PC-9 (cell line): ENCODE measurements around the gene CAMTA1. TPM values are rescaled to one million over a fixed set of nuclear protein-coding genes. Genes with fewer than 3 reads are reported as not detected.

Source experiments
- BruUV-seq: library from RNA; stranded (reverse); fragments of 400-500 nt; replicated peaks from 2 replicates; lab custom pipeline; 2021; lab: Mats Ljungman, UMichigan
- CTCF ChIA-PET: fragments of 300-600 bp; sonication (Branson Sonifier 250); formaldehyde crosslinking; loops from one replicate; lab custom pipeline; 2022; ENCODE audit warnings: antibody characterized with exemption; lab: Charles Lee
- POLR2A ChIA-PET: fragments of 300-600 bp; sonication (Branson Sonifier 250); formaldehyde crosslinking; loops from one replicate; lab custom pipeline; 2022; ENCODE audit warnings: antibody characterized with exemption; ENCODE audit not compliant: unreplicated experiment; lab: Charles Lee
- DNase-seq, 2 experiments: peaks; one replicate each; pipeline versions ENCODE4 v3.0.0 to v3.0.0-alpha.2; 2015 to 2022; ENCODE audit warnings: mixed read lengths in 1 of 2
- H2AFZ ChIP-seq: fragments of 200-600 bp; sonication (generic); 2 replicates; pipeline ENCODE4 v1.8.1; 2017; ENCODE audit warnings: antibody characterized with exemption
- H3F3A ChIP-seq: fragments of 200-600 bp; sonication (generic); 2 replicates; pipeline ENCODE4 v1.8.1; 2017; ENCODE audit warnings: antibody characterized with exemption, mild to moderate bottlenecking, low read depth; ENCODE audit not compliant: insufficient read depth
- H3K27ac ChIP-seq: fragments of 200-600 bp; sonication (generic); 2 replicates; pipeline ENCODE4 v1.6.1; 2016; ENCODE audit warnings: mixed run types
- H3K27me3 ChIP-seq: fragments of 200-600 bp; sonication (generic); 2 replicates; pipeline ENCODE4 v1.6.1; 2016; ENCODE audit warnings: low read depth, mixed run types; ENCODE audit not compliant: insufficient read depth
- H3K36me3 ChIP-seq: fragments of 200-600 bp; sonication (generic); 2 replicates; pipeline ENCODE4 v1.6.1; 2016; ENCODE audit warnings: low read depth, mixed run types
- H3K4me1 ChIP-seq: fragments of 200-600 bp; sonication (generic); replicated peaks from 2 replicates; pipeline ENCODE4 v1.6.1; 2016; ENCODE audit warnings: mixed run types; ENCODE audit not compliant: insufficient read depth
- H3K4me2 ChIP-seq: fragments of 200-600 bp; sonication (generic); 2 replicates; pipeline ENCODE4 v1.6.1; 2017; ENCODE audit warnings: mixed run types
- H3K4me3 ChIP-seq: fragments of 200-600 bp; sonication (generic); 2 replicates; pipeline ENCODE4 v1.6.1; 2016; ENCODE audit warnings: mixed run types
- H3K79me2 ChIP-seq: fragments of 200-600 bp; sonication (generic); 2 replicates; pipeline ENCODE4 v1.6.1; 2017; ENCODE audit warnings: low read depth, mixed run types
- H3K9me2 ChIP-seq: fragments of 200-600 bp; sonication (generic); 2 replicates; pipeline ENCODE4 v1.8.1; 2017; ENCODE audit warnings: mild to moderate bottlenecking; ENCODE audit not compliant: insufficient read depth
- H3K9me3 ChIP-seq: fragments of 200-600 bp; sonication (generic); 2 replicates; pipeline ENCODE4 v1.8.1; 2016; ENCODE audit warnings: low read depth; ENCODE audit not compliant: insufficient read depth
- H4K20me1 ChIP-seq: fragments of 200-600 bp; sonication (generic); 2 replicates; pipeline ENCODE4 v1.8.1; 2017; ENCODE audit not compliant: insufficient read depth
- EZH2 ChIP-seq: fragments of 200-600 bp; sonication (generic); IDR thresholded peaks from 2 replicates; pipeline ENCODE4 v1.8.0; 2017; ENCODE audit warnings: antibody characterized with exemption, low read depth
- intact Hi-C: fragments of 100-400 bp; cut with micrococcal nuclease; formaldehyde crosslinking; loops from one replicate; pipeline ENCODE4 v1.10.0; 2022; ENCODE audit not compliant: unreplicated experiment
- total RNA-seq: library from RNA; stranded (reverse); gene quantifications from 2 replicates; pipeline ENCODE4 v1.2.3, GENCODE V29; 2021
- TF ChIP-seq, protein P1 (sequence below): fragments of 200-600 bp; sonication (generic); conservative IDR thresholded peaks from 2 replicates; pipeline ENCODE4 v1.6.1; 2017; ENCODE audit warnings: mixed run types, antibody characterized with exemption, mild to moderate bottlenecking, moderate library complexity

CAMTA1 gene
- total RNA-seq, 1 experiment from 2014 or later = 72.3 TPM

DNA sequence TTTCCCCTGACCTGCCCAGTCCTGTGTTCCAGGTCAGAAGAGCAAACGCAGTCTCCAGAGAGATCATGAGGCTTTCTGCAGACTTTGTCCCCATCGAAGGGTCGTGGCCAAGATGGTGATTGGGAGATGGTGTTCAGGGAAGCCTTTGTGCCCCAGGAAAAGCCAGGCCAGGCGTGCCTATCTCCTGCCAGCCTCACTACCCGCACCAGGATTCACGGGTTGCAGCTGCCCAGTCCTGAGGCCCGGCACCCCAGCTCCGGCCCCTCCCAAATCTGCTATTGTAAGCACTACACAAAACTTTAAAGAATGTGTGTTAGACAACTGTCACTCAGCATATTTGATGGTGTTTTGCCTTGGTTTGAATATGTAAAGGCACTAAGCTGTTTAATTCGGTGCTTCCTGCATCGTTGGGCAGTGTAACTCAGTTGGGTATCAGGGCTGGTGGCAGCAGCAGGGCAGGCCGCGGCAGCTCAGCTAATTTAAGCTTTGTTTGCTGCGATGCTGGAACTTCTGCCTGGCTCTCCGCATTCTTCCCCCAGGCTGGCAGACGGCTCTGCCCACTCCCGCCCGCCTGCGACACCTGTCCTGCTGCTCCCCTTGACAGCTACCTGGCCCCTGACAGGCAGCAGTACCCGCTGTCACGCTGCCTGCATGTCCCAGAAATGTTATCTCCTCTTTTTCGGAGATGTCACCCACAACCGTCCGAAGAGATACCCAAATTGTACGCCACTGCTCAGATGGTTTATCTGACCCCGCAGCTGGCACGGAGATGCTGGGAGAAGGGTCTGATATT, 776.9 kb downstream of the CAMTA1 start:
- CTCF ChIA-PET = no interaction called here
- Histone ChIP-seq H3K9me3 (no peaks in the 10 kb centered on the region), H3K4me3 (no peak overlapping the region), H3K27ac (no peak overlapping the region), H3K36me3 (no peaks in the 10 kb centered on the region), H3K27me3 (peaks cover 70% of the 10 kb centered on the region), H3F3A (no peaks in the 10 kb centered on the region), H3K9me2 (no peaks in the 10 kb centered on the region), H3K4me2 (no peak overlapping the region), H3K4me1 (no peaks in the 10 kb centered on the region), H4K20me1 (no peaks in the 10 kb centered on the region), H3K79me2 (no peaks in the 10 kb centered on the region), H2AFZ (no peak overlapping the region)
- intact Hi-C loops = no loop called here
- BruUV-seq = no TSS peak
- DNase-seq = no peak
- POLR2A ChIA-PET = no interaction called here
- TF ChIP-seq, protein P1, sequence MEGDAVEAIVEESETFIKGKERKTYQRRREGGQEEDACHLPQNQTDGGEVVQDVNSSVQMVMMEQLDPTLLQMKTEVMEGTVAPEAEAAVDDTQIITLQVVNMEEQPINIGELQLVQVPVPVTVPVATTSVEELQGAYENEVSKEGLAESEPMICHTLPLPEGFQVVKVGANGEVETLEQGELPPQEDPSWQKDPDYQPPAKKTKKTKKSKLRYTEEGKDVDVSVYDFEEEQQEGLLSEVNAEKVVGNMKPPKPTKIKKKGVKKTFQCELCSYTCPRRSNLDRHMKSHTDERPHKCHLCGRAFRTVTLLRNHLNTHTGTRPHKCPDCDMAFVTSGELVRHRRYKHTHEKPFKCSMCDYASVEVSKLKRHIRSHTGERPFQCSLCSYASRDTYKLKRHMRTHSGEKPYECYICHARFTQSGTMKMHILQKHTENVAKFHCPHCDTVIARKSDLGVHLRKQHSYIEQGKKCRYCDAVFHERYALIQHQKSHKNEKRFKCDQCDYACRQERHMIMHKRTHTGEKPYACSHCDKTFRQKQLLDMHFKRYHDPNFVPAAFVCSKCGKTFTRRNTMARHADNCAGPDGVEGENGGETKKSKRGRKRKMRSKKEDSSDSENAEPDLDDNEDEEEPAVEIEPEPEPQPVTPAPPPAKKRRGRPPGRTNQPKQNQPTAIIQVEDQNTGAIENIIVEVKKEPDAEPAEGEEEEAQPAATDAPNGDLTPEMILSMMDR = no peak
- TF ChIP-seq EZH2 = no peak

DNA sequence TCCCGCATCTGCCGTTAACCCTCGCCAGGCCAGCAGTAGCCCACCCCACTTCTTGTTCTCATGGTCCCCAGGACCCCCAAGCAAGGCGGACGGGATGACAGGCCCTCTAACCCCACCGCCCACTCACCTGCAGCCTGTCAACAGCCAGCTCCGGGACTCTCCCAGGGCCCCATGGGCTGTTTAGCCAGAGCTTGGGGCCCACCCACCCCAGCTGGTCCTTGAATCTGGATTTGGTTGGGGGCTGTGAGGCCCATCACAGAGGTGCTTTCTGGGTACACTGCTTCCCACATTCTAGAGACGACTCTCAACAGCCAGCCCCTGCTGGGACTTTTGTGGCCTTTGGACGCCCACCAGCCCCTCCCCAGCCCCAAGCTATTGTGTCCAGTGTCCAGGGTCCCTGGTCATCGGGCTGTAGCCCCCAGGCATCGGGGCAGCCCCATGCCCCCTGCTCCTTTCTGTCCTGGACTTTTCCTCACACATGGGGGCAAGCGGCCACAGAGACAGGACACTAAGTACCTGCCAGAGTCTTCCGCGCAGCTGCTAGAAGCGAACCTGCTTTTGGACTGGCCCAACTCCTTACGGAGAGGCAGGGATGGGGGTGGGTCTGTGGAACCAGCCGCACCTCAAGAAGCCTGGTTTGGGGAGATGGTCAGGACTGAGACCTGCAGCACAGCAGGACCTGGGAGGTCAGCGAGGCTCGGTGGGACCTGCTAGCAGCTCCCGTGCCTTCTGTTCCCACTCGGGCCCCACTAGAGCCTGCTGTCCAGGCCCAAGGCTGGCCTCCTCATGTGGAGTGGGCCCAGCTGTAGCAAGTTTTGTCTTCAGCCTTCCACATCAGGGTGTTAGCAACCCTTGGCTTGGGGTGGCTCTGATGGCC, 777.7 kb downstream of the CAMTA1 start:
- peaks cover 61% of the 10 kb centered on the region for H3K27me3 ChIP-seq
- no peaks in the 10 kb centered on the region for H3K36me3 ChIP-seq
- H3K9me3 ChIP-seq = no peaks in the 10 kb centered on the region
- no peak overlapping the region for H2AFZ ChIP-seq
- H4K20me1 ChIP-seq = no peaks in the 10 kb centered on the region
- H3K79me2 ChIP-seq = no peaks in the 10 kb centered on the region
- no peaks in the 10 kb centered on the region for H3K4me1 ChIP-seq
- H3K4me3 ChIP-seq = no peak overlapping the region
- intact Hi-C loops = no loop called here
- H3K27ac ChIP-seq = no peak overlapping the region
- H3K9me2 ChIP-seq = no peaks in the 10 kb centered on the region
- DNase-seq = no peak
- ChIA-PET CTCF (no interaction called here), POLR2A (no interaction called here)
- no peak overlapping the region for H3K4me2 ChIP-seq
- no peak for TF ChIP-seq EZH2
- TF ChIP-seq, protein P1 = no peak
- BruUV-seq = no TSS peak
- no peaks in the 10 kb centered on the region for H3F3A ChIP-seq

DNA sequence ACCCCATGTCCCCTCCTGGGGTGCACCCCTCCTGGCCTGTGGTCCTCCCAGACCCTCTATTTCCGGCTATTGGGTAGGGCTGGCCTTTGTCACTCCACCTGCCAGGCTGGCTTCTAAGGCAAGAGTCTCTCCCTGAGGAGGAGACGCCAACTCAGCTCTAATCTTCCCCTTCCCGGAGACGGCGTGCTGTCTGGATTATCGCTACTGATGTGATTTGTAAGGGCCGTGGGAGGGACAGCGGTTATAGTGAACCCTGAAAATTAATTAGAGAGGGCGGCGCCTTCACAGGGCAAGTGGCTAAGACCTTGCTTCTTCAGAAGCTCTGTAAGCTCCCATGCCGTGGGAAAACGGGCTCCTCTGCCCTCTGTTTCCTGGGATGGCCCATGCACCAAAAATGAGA, 778.9 kb downstream of the CAMTA1 start:
- Histone ChIP-seq H3K9me3 (no peaks in the 10 kb centered on the region), H3K79me2 (no peaks in the 10 kb centered on the region), H4K20me1 (no peaks in the 10 kb centered on the region), H3F3A (no peaks in the 10 kb centered on the region), H3K27ac (no peak overlapping the region), H2AFZ (no peak overlapping the region), H3K9me2 (no peaks in the 10 kb centered on the region), H3K4me1 (no peaks in the 10 kb centered on the region), H3K4me2 (no peak overlapping the region), H3K36me3 (no peaks in the 10 kb centered on the region), H3K27me3 (peaks cover 51% of the 10 kb centered on the region; the same call in 1 of the 2 replicates), H3K4me3 (no peak overlapping the region)
- ChIA-PET CTCF (no interaction called here), POLR2A (no interaction called here)
- intact Hi-C loops = no loop called here
- BruUV-seq = no TSS peak
- no peak for DNase-seq
- no peak for TF ChIP-seq EZH2
- TF ChIP-seq, protein P1 = no peak
